ENCODE measurements around the gene DDAH1.
A peak's percentile ranks its signal among the peaks of the same experiment; 100 is the strongest.

Gene DDAH1

DNA sequence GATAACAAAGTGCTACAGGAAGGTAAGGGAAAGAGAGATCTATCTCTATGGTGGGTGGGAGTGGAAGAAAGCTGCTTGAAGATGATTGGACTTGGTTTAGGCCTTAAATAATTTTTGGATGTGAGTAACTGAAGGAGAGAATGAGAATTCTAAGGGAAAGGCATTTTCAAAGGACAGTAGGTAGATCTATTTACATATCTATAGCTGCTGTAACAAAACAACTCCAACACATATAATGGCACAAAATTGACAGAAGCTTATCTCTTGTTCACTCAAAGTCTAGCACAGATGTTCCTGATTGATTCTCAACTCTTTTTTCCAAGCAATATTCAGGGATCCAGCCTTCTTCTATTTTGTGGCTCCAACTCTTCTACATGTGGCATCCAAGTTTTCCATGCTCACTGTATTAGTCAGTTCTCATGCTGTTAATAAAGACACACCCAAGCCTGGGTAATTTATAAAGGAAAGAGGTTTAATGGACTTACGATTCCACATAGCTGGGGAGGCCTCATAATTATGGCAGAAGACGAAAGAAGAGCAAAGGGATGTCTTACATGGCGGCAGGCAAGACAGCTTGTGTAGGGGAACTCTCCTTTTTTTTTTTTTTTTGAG is 3.1 kb upstream of the DDAH1 start:
- DNase-seq = no peak

DNA sequence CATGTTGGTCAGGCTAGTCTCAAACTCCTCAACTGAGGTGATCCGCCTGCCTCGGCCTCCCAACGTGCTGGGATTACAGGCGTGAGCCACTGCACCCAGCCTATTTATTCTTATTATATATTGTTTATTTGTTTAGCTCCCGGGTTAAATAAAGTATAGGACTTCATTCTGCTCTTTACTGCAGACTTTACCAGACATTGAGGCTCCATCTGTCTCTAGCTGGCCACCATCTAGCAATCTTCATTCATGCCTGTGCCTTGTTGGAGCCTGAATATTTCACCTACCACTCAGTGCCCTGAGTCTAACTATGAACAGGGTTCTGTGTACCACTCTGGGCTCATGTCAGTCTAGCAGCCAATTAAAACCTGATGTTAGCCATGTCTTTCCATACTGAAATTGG is 2.1 kb upstream of the DDAH1 start:
- DNase-seq = no peak

GRCh38 chr1:85465786-85466134 is 801 bp upstream of the DDAH1 start:
- no peak for DNase-seq

DNA sequence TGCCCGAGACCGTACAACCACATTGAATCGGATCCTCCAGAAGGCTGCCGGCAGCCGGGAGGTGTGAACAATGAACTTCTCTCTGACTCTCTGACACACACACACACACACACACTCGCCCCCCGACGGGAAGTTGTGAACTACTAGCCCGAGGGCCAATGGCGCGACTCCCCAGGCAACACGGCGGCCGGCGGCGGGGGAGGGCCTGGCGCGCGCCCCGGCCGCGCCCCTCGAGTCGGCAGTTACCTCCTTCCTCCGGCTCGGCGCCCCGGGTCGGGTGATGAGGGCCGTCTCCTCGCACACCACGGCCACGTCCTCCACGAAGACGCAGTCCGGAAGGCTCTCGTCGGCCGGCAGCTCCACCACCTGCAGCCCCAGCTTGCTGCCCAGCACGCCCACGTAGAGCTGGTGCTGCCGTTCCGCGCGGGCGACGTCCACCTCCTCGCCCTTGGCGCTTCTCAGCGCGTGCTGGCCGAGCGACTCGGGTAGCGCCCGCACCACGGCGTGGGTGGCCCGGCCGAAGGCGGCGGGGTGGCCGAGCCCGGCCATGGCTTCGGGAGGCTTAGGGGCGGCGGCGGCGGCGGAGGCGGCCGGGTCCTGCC is 361 bp downstream of the DDAH1 start:
- DNase-seq = no peak

GRCh38 chr1:85463731-85464496 is 1.0 kb downstream of the DDAH1 start:
- peak; percentile 42 for DNase-seq

DNA sequence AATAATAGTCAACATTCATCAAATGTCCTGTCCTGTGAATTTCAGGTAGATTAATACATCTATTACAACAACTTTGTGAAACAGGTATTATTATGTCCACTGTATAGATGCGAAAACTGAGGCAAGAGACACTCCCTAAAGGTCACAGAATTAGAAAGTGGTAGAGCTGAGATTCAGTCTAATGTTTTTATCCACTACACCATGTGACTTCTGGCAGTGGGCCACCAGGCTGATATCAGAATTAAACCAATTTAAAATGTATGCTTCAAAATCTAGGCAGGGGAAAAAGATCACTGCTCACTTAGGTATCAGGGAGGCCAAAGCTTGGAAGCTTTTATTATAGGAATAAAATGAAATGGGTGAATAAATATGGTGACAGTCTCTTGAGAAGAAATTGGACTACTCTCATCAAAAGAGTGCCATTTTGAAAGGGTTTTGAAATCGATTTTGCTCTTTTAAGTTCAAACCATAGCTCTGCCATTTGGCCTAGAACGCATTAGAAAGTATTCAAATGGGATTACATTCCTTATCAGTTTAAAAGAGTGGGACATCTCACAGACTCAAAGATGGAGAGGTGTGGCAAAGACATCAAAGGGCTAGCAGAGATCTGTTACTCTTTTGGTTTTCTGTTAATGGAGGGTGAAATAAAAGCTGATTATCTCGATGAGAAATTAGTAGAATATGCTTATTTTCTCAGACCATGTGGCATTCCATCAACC is 1.9 kb downstream of the DDAH1 start:
- no peak for DNase-seq

DNA sequence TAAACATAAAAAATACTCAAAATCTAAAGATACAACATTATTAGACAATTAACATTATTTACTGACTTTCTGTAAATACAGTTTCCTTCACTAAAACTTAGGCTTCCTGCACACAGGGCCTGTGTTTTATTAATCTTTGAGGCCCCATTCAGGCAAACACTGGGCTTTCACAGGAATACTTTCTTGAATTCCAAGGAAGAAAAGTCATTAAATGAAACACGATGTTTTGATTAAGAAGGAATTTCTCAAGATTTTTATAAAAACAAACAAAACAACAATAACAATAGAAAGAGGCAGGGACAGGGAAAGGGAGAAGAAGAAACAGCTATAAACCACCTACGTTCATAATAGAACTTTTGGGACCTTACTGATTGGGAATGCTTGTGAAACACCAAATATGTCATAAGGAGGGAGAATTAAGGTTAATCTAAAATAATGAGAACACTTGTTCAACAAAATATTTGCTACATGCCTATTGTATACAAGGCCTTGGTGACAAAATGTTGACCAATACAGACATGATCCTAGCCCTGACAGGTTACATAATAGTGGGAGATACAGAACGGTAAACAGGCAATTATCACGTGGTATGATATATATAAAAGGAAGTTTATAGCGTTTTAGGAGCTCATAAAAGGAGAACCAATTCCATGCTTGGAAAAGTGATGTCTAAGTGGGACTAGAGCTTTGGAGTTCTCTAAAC is 3.6 kb downstream of the DDAH1 start:
- DNase-seq = no peak

DNA sequence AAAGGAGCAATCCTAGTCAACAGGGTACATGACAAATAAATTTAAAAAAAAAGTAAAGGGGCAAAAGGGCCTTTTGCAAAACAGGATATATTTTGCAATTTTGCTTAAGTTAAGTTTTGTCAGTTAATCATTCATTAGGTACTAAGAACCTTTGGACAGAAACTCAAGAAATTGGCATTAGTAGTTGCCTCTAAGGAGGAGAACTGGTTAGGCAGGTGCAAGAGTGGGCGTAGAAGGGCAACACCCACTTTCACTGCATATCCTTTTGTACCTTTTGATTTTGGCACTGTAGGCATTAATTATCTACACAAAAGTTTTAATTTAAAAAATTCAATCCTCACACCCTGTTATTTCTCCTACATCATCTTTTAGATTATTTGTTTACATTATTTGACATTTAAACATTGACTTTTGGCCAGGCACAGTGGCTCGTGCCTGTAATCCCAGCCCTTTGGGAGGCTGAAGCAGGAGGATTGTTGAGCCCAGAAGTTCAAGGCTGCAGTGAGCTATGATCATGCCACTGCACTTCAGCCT is 4.3 kb downstream of the DDAH1 start:
- DNase-seq = no peak

DNA sequence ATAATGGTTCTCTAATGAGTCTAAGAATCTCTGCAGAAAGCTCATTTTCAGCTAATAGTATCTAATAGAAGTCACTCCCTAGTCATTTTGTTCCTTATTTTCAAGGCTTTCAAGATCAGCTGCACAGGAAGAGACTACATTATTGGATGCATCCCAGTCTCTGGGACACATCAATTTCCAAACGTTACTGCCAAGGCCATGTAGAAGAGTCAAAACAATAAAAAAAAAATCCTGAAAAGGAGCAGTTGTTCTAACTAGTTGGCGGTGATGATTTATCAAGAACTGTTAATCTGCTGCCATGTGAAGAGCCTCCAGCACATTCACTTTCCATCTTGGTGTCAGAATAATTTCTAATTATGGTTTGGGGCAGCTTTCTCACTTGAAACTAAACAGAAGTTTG is 5.7 kb downstream of the DDAH1 start:
- no peak for DNase-seq

- no peak for DNase-seq
Measured at GRCh38 chr1:85454214-85454613, 10.7 kb downstream of the DDAH1 start.

GRCh38 chr1:85453640-85454194 is 11.2 kb downstream of the DDAH1 start:
- no peak for DNase-seq

- DNase-seq = no peak
Measured at GRCh38 chr1:85452948-85453347, 12.0 kb downstream of the DDAH1 start.

- no peak for DNase-seq
Measured at GRCh38 chr1:85451236-85451830, 13.6 kb downstream of the DDAH1 start.

DNA sequence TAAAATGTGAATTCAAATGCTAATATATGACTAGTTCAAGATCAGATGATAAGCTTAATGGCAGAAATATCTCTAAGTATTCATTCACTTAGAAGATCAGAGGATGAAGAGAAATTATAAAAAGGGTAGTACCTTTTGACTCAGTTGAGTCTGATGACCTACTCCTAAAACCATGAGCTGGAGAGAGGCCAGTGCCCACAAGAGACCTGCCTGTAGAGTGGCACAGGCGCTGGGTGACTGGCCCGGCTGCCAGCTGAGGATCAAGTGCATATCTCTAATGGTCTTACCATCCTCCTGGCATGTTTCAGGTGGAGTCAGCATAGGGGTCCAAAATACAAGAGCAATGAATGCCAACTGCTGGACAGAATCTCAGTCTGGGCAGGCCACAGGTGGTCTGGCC is 14.1 kb downstream of the DDAH1 start:
- DNase-seq = no peak

DNA sequence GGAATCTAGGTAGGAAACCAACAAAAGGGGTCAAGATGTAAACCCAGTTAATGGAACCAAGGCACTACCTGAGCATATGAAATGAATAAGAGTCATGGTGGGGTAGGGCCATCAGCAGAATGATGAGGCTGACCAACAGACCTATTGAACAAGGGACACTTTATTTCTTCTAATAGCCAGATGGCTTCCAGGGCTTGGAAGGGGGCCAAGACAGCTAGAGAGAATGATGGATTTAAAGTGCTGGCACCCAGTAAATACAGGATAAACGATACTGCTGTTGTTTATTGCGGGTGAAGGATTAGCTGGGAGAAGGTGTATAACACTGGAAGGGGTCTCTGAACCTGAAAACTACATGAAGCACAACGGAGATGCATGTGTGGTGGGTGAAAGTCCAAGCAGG is 15.6 kb downstream of the DDAH1 start:
- DNase-seq = no peak

DNA sequence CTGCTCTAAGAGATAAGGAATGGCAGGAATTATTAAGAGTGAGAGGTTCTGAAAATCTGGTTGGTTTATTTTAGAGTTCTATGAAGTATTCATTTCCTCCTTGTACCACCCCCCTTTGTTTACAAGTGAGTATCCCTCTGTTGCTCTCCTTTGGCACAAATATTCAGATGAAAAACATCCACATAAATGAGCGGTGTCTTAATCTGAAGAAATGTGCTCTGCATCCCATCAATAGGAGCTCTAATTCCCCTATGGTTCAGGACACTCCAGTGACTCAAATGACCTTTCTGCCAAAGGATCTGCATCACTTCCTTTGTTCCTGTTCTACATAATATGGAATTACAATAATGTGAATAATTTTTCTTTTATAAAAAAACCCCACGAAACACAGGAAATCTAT is 16.6 kb downstream of the DDAH1 start:
- no peak for DNase-seq

DNA sequence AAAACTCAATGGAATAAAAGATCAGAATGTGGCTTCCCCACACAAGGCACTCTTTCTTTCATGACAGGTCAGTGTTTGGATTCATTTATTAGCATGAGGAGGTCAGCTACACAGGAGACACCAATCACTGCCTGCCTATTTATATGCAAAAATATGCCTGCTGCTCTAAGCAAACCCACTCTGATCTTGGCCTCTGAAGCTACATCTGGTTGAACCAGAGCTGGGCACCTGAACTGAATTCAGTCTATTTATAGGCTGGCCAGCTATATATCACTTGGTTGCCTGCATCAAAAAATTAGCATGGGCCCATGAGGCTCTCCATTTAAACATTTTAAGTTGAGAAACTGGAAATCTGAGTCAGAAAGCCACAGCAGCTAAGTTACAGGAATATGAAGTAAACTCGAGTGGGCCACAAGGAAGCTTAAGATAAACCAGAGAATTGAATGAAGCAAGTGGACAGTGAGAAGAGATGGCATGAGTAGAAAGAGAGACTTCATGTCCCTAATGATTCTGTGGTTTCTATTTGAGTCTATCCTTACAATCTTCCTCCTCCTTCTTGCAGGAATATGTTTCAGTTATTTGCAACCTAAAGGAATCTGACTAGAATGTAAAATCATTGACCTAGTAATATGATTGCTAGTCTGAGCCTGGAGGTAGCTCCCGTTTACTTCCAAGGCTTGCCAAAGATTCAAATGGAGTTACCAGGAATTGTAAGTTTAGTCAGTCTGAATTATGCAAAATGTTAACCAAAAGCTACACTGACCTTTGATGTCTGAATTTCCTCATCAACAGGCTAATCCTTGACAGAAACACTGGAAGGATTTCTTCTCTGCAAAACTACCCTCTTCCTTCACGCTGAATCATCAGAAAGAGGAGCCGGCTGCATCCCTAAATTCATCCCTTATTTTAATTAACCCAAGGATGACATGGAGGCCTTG is 17.7 kb downstream of the DDAH1 start:
- DNase-seq = no peak

- DNase-seq = no peak
Measured at GRCh38 chr1:85445906-85446305, 19.1 kb downstream of the DDAH1 start.

GRCh38 chr1:85444381-85444780 is 20.6 kb downstream of the DDAH1 start:
- no peak for DNase-seq

DNA sequence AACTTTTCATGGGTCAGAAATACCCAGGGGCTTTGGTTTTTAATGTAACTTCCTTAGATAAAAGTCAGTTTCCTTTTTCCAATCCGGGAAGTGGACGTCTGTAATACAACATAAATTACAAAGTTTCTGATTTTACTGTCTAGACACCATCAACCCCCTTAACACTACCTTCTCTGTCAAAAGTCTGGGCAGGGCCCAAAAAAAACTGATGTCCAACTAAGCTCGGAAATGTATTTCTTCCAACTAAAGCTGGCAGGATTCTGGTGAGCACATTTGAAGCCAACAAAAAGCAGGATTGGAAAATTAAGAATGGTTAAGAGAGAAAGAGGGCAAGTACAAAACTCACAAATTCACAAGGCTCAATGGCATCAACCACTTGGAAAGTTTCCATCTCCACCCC is 24.3 kb downstream of the DDAH1 start:
- DNase-seq = no peak

GRCh38 chr1:85438353-85438752 is 26.6 kb downstream of the DDAH1 start:
- no peak for DNase-seq
